Endothelial cell of umbilical vein (primary cell): ENCODE data around the gene CRY2. TPM values are rescaled to one million over a fixed set of nuclear protein-coding genes. Genes with fewer than 3 reads are reported as not detected.

Source experiments
- Bru-seq: library from RNA; stranded (reverse); fragments of 400-500 nt; gene quantifications from one replicate; lab custom pipeline; 2021; lab: Mats Ljungman, UMichigan
- BruChase-seq, 2 experiments: library from RNA; stranded (reverse); fragments of 400-500 nt; gene quantifications; one replicate each; lab custom pipeline; 2021; lab: Mats Ljungman, UMichigan
- BruUV-seq: library from RNA; stranded (reverse); fragments of 400-500 nt; replicated peaks from 2 replicates; lab custom pipeline; 2021; lab: Mats Ljungman, UMichigan
- CTCF ChIA-PET: fragments of 300-600, 350-600 bp; sonication (Branson Sonifier 250); formaldehyde crosslinking; loops from one replicate; lab custom pipeline; 2021; ENCODE audit warnings: antibody characterized with exemption, inconsistent platforms; lab: Charles Lee
- POLR2A ChIA-PET: fragments of 300-600, 350-600 bp; sonication (Branson Sonifier 250); formaldehyde crosslinking; loops from one replicate; lab custom pipeline; 2021; ENCODE audit warnings: antibody characterized with exemption, inconsistent platforms; lab: Charles Lee
- DNase-seq: peaks from one replicate; pipeline ENCODE4 v3.0.0-alpha.2; 2011; ENCODE audit warnings: low read depth, low spot score
- FAIRE-seq: peaks from 2 replicates; lab custom pipeline; 2011; peaks lifted over from hg19 to GRCh38; lab: Jason Lieb, UNC
- H2AFZ ChIP-seq: 2 replicates; pipeline ENCODE4 v1.6.0; 2012; ENCODE audit warnings: low read depth, low read length, control low read depth, inconsistent platforms
- H3K27ac ChIP-seq: 2 replicates; pipeline ENCODE4 v1.5.1; 2011; ENCODE audit warnings: low read depth, mild to moderate bottlenecking, control low read depth, low read length, moderate library complexity; ENCODE audit not compliant: insufficient read depth
- H3K27me3 ChIP-seq, 2 experiments: 2 replicates each; pipeline versions ENCODE4 v1.6.0 to v1.6.1; 2011; ENCODE audit warnings: low read length in 2 of 2, mixed read lengths in 1 of 2; ENCODE audit not compliant: control insufficient read depth in 2 of 2, insufficient read depth in 2 of 2
- H3K36me3 ChIP-seq, 2 experiments: 2 replicates in 1 of 2; 3 replicates in 1 of 2; pipeline ENCODE4 v1.5.1; 2011; ENCODE audit warnings: low read length in 2 of 2, mild to moderate bottlenecking in 1 of 2, moderate library complexity in 1 of 2; ENCODE audit not compliant: control insufficient read depth in 2 of 2, insufficient read depth in 2 of 2; ENCODE audit errors: extremely low read depth in 1 of 2
- H3K4me1 ChIP-seq: 3 replicates; pipeline ENCODE4 v1.5.1; 2011; ENCODE audit warnings: mild to moderate bottlenecking, low read length; ENCODE audit not compliant: control insufficient read depth, insufficient read depth; ENCODE audit errors: extremely low read depth
- H3K4me2 ChIP-seq: 2 replicates; pipeline ENCODE4 v1.6.1; 2011; ENCODE audit warnings: low read length, control low read depth, mixed read lengths; ENCODE audit not compliant: insufficient read depth
- H3K4me3 ChIP-seq, 3 experiments: fragments of 200-600 bp in 1 of 3; sonication (generic), shearing (Covaris generic) in 1 of 3; replicated peaks in 1 of 3; 2 replicates each; pipeline ENCODE4 v1.5.1; 2011 to 2016; ENCODE audit warnings: control low read depth in 3 of 3, low read length in 3 of 3, mild to moderate bottlenecking in 2 of 3, inconsistent platforms in 1 of 3, low read depth in 1 of 3, moderate library complexity in 1 of 3; ENCODE audit not compliant: insufficient read depth in 1 of 3
- H3K79me2 ChIP-seq: 2 replicates; pipeline ENCODE4 v1.6.0; 2012; ENCODE audit warnings: low read length, inconsistent platforms; ENCODE audit not compliant: control insufficient read depth, insufficient read depth
- H3K9ac ChIP-seq: replicated peaks from 2 replicates; pipeline ENCODE3; 2011; ENCODE audit warnings: low read length, control low read depth; ENCODE audit not compliant: insufficient read depth; ENCODE audit errors: extremely low read depth
- H3K9me1 ChIP-seq: replicated peaks from 3 replicates; pipeline ENCODE4 v1.6.0; 2011; ENCODE audit warnings: mild to moderate bottlenecking, low read length; ENCODE audit not compliant: control insufficient read depth, insufficient read depth; ENCODE audit errors: extremely low read depth
- H3K9me3 ChIP-seq: replicated peaks from 2 replicates; pipeline ENCODE4 v1.5.1; 2012; ENCODE audit warnings: low read length, inconsistent platforms; ENCODE audit not compliant: control insufficient read depth, insufficient read depth
- H4K20me1 ChIP-seq: replicated peaks from 2 replicates; pipeline ENCODE3; 2011; ENCODE audit warnings: mild to moderate bottlenecking, low read length; ENCODE audit not compliant: control insufficient read depth, insufficient read depth; ENCODE audit errors: extremely low read depth
- MYC ChIP-seq: IDR thresholded peaks from one replicate; pipeline ENCODE4 v1.6.1; 2011; ENCODE audit warnings: mild to moderate bottlenecking, low read depth, low read length
- POLR2A ChIP-seq: IDR thresholded peaks from 2 replicates; pipeline ENCODE4 v1.6.1; 2012; ENCODE audit warnings: low read depth, mild to moderate bottlenecking, control low read depth, low read length
- POLR2AphosphoS5 ChIP-seq: IDR thresholded peaks from 2 replicates; pipeline ENCODE4 v1.6.1; 2012; ENCODE audit warnings: low read depth, mild to moderate bottlenecking, control low read depth, low read length, moderate library complexity; ENCODE audit not compliant: insufficient read depth
- dilution Hi-C: fragments of 300-500 bp; cut with MboI; formaldehyde crosslinking; loops from one replicate; pipeline ENCODE4 v1.15.0; 2019; ENCODE audit warnings: low sequenced_read_pairs; ENCODE audit not compliant: extremely low pct_ligation_motif_present
- intact Hi-C: fragments of 100-400 bp; cut with micrococcal nuclease; formaldehyde crosslinking; loops from one replicate; pipeline ENCODE4 v1.10.0; 2022
- long read RNA-seq: library from polyadenylated mRNA; stranded (forward); transcript quantifications from one replicate; pipeline ENCODE4 v2.0.0, GENCODE V29; 2021
- polyA minus RNA-seq, 3 experiments: library from RNA; depleted of rRNA, polyadenylated mRNA; stranded (reverse); fragments of >200 nt; gene quantifications; 1 replicate in 1 of 3; 2 replicates in 2 of 3; pipeline ENCODE4 v1.2.3, GENCODE V29; 2011
- polyA plus RNA-seq, 4 experiments: library from polyadenylated mRNA; depleted of rRNA in 3 of 4; stranded (reverse) in 3 of 4; unstranded in 1 of 4; fragments of >200 nt; gene quantifications; 2 replicates each; pipeline versions ENCODE4 v1.2.1 to v1.2.3, GENCODE V29; 2011 to 2012; ENCODE audit warnings: missing spikeins in 1 of 4
- total RNA-seq: library from RNA; stranded (reverse); gene quantifications from 2 replicates; pipeline ENCODE4 v1.2.3, GENCODE V29; 2021
- TF ChIP-seq, protein P1 (sequence below), 2 donors: IDR thresholded peaks; 1 replicate in 1 of 2; 2 replicates in 1 of 2; pipeline ENCODE4 v1.5.1; 2011; ENCODE audit warnings: low read length in 2 of 2, mild to moderate bottlenecking in 2 of 2, moderate library complexity in 2 of 2, control low read depth in 1 of 2, inconsistent platforms in 1 of 2, low read depth in 1 of 2; ENCODE audit not compliant: insufficient read depth in 1 of 2; ENCODE audit errors: extremely low read depth in 1 of 2
- TF ChIP-seq, protein P2 (sequence below): IDR thresholded peaks from 2 replicates; pipeline ENCODE4 v1.6.1; 2011; ENCODE audit not compliant: insufficient read depth, insufficient read length

Gene CRY2
- total RNA-seq, result 8.8 and 11.7 TPM in 2 replicates
- polyA plus RNA-seq, result 7.1 and 7.7 TPM in 2 replicates
- 3.9 and 4.2 TPM in 2 replicates for polyA plus RNA-seq (2011; cell fraction: cytosol; rRNA removed)
- polyA plus RNA-seq (2011; cell fraction: nucleus; rRNA removed), result 23.2 and 24.2 TPM in 2 replicates
- polyA plus RNA-seq (2012), result 4.5 and 6.4 TPM in 2 replicates
- 18.9 and 21.8 TPM in 2 replicates for polyA minus RNA-seq
- polyA minus RNA-seq (2011; cell fraction: cytosol; rRNA and poly(A)+ RNA removed), result 6.7 TPM
- polyA minus RNA-seq (2011; cell fraction: nucleus; rRNA and poly(A)+ RNA removed), result 20.3 and 22.4 TPM in 2 replicates
- Bru-seq, nascent RNA, result percentile 59 among the genes with signal in this experiment
- BruChase-seq, experiment 1, labeled RNA remaining after a 6-hour chase, result percentile 56 among the genes with signal in this experiment
- percentile 60 among the genes with signal in this experiment for BruChase-seq, experiment 2, labeled RNA remaining after a 2-hour chase
- long read RNA-seq, full-length matches to known transcripts, result 7 of 11 reads
- long read RNA-seq, partial matches to known transcripts, result 1 of 11 reads
- long read RNA-seq, other reads (novel, unspliced or antisense), result 3 of 11 reads

DNA sequence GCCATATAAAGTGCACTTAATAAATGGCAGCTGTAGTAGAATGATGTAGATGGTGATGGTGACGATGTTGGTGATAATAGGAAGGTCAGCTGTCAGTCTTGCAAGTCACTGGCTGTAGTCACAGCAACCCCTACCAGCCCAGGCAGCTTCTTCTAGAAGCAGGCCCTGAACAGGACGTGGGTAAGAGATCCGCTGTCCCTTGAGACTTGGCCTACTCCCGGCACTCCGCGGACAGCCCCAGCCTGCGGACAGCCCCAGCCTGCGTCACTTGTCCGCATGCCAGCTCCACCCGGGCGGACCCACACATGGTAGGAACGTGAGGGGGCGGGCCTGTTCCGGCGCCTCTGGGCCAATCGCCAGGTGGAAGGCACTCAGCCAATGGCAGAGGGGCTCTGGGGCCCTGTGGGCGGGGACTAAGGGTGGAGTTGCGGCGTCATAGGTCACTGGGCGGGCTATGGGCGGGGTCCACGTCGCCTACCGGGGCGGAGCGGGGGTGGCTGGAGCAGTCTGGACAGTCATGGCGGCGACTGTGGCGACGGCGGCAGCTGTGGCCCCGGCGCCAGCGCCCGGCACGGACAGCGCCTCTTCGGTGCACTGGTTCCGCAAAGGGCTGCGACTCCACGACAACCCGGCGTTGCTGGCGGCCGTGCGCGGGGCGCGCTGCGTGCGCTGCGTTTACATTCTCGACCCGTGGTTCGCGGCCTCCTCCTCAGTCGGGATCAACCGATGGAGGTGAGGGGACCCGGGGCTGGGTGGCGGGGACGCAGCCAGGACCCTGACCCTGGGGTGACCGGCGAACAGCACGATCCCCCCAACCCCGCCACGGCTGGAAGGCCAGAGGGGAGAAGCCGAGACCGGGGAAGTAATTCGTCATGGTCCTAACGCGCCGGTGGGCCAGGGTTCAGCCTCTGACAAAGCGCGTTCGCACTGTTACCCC is at the start of gene CRY2:
CRY2 (plus strand) TSS at position 502 of the 937 bp plus-strand sequence; CDS start at position 518, 16 bp downstream.
- H4K20me1 ChIP-seq, result no peaks in the 10 kb centered on the region
- H3K9me1 ChIP-seq, result no peaks in the 10 kb centered on the region
- peaks cover 7 to 12% of the 10 kb centered on the region in 2 experiments for H3K27me3 ChIP-seq
- FAIRE-seq (peak; percentile 96), DNase-seq (peak; percentile 98)
- peak within 1 kb of the TSS; percentile 39 to 81 (median 68) for H3K4me3 ChIP-seq
- H3K4me2 ChIP-seq, result peak within 1 kb of the TSS; percentile 80
- no peaks in the 10 kb centered on the region for H3K9me3 ChIP-seq
- H3K9ac ChIP-seq, result peak within 1 kb of the TSS; percentile 84
- intact Hi-C loops, result loop anchor here (1.0 to 10.0 kb wide), 3 partner anchors 11 to 468 kb away; no protein-coding TSS in a partner anchor
- H3K79me2 ChIP-seq, result peaks cover 9% of the 10 kb centered on the region
- peak within 1 kb of the TSS; percentile 63 for H3K27ac ChIP-seq
- dilution Hi-C loops, result no loop called here
- H3K36me3 ChIP-seq, result no peaks in the 10 kb centered on the region
- CTCF ChIA-PET, result interaction anchor here (0.6 to 1.2 kb wide), 6 partner anchors 11 to 159 kb away, joined by 3 to 5 read pairs (median 3); no protein-coding TSS in a partner anchor
- BruUV-seq, result no TSS peak
- no peak for TF ChIP-seq MYC
- TF ChIP-seq POLR2A, result peak; percentile 81
- TF ChIP-seq, protein P1, sequence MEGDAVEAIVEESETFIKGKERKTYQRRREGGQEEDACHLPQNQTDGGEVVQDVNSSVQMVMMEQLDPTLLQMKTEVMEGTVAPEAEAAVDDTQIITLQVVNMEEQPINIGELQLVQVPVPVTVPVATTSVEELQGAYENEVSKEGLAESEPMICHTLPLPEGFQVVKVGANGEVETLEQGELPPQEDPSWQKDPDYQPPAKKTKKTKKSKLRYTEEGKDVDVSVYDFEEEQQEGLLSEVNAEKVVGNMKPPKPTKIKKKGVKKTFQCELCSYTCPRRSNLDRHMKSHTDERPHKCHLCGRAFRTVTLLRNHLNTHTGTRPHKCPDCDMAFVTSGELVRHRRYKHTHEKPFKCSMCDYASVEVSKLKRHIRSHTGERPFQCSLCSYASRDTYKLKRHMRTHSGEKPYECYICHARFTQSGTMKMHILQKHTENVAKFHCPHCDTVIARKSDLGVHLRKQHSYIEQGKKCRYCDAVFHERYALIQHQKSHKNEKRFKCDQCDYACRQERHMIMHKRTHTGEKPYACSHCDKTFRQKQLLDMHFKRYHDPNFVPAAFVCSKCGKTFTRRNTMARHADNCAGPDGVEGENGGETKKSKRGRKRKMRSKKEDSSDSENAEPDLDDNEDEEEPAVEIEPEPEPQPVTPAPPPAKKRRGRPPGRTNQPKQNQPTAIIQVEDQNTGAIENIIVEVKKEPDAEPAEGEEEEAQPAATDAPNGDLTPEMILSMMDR (IDR thresholded peaks at IDR 0.05; ENCODE audit: extremely low read depth in 1 of 2, insufficient read depth in 1 of 2, low read depth in 1 of 2, low read length in 2 of 2), result no peak
- TF ChIP-seq POLR2AphosphoS5, result peak; percentile 85
- TF ChIP-seq, protein P2, sequence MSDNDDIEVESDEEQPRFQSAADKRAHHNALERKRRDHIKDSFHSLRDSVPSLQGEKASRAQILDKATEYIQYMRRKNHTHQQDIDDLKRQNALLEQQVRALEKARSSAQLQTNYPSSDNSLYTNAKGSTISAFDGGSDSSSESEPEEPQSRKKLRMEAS, result peak; percentile 93
- peak within 1 kb of the TSS; percentile 74 for H2AFZ ChIP-seq
- peaks cover 13% of the 10 kb centered on the region for H3K4me1 ChIP-seq
- POLR2A ChIA-PET, result interaction anchor here (0.7 to 0.9 kb wide), 5 partner anchors 11 to 746 kb away, joined by 3 to 5 read pairs (median 4); no protein-coding TSS in a partner anchor
